Left ventricle myocardium inferior (tissue), 1 donor: ENCODE results near the gene RAPGEF4. TPM values are rescaled to one million over a fixed set of nuclear protein-coding genes. Genes with fewer than 3 reads are reported as not detected.

Source experiments
- DNase-seq: peaks from one replicate; pipeline ENCODE4 v3.0.0-alpha.2; 2020
- H3K27ac ChIP-seq: fragments of 200-600 bp; replicated peaks from 2 replicates; pipeline ENCODE4 v1.8.0; 2021
- H3K27me3 ChIP-seq: fragments of 200-600 bp; 2 replicates; pipeline ENCODE4 v1.8.0; 2021; ENCODE audit warnings: low read depth
- H3K36me3 ChIP-seq: fragments of 200-600 bp; 2 replicates; pipeline ENCODE4 v1.8.0; 2021
- H3K4me1 ChIP-seq: fragments of 200-600 bp; 2 replicates; pipeline ENCODE4 v1.8.0; 2021
- H3K4me3 ChIP-seq: fragments of 200-600 bp; 2 replicates; pipeline ENCODE4 v1.8.0; 2021; ENCODE audit warnings: mild to moderate bottlenecking, moderate library complexity
- H3K9me3 ChIP-seq: fragments of 200-600 bp; replicated peaks from 2 replicates; pipeline ENCODE4 v1.8.0; 2021
- CTCF ChIP-seq: fragments of 200-600 bp; IDR thresholded peaks from 2 replicates; pipeline ENCODE4 v1.8.0; 2021; ENCODE audit warnings: antibody characterized with exemption, mild to moderate bottlenecking, borderline replicate concordance
- intact Hi-C: fragments of 100-400 bp; cut with micrococcal nuclease; formaldehyde crosslinking; loops from one replicate; pipeline ENCODE4 v1.11.0; 2022
- total RNA-seq: library from RNA; stranded (reverse); fragmentation: NEBNext Ultra II Directional; extraction: Animal tissue kit (Norgen Biotek cat#: 25700); gene quantifications from one replicate; pipeline ENCODE4 v1.2.1, GENCODE V29; 2021
- donor health status: DM: no; HTN: yes; CAD: no; lungs with severe emphysema.

RAPGEF4 gene
- total RNA-seq, 1 donor from 2014 or later, result 3.7 TPM

- H3K4me1 ChIP-seq, result peaks cover 66% of the 10 kb centered on the region
- no peak for TF ChIP-seq CTCF
- DNase-seq, result no peak
- no peak overlapping the region for H3K27ac ChIP-seq
- intact Hi-C loops, result no loop called here
- H3K4me3 ChIP-seq, result no peak overlapping the region
- no peaks in the 10 kb centered on the region for H3K36me3 ChIP-seq
- no peaks in the 10 kb centered on the region for H3K27me3 ChIP-seq
- peaks cover 17% of the 10 kb centered on the region for H3K9me3 ChIP-seq
Measured at GRCh38 chr2:172847188-172847587, 111.5 kb downstream of the RAPGEF4 start.

- intact Hi-C loops, result no loop called here
- no peaks in the 10 kb centered on the region for H3K36me3 ChIP-seq
- peaks cover 58% of the 10 kb centered on the region for H3K4me1 ChIP-seq
- no peak for TF ChIP-seq CTCF
- peaks cover 26% of the 10 kb centered on the region for H3K9me3 ChIP-seq
- no peak overlapping the region for H3K27ac ChIP-seq
- H3K4me3 ChIP-seq, result no peak overlapping the region
- no peaks in the 10 kb centered on the region for H3K27me3 ChIP-seq
- no peak for DNase-seq
Measured at GRCh38 chr2:172848519-172848918, 112.9 kb downstream of the RAPGEF4 start.

DNA sequence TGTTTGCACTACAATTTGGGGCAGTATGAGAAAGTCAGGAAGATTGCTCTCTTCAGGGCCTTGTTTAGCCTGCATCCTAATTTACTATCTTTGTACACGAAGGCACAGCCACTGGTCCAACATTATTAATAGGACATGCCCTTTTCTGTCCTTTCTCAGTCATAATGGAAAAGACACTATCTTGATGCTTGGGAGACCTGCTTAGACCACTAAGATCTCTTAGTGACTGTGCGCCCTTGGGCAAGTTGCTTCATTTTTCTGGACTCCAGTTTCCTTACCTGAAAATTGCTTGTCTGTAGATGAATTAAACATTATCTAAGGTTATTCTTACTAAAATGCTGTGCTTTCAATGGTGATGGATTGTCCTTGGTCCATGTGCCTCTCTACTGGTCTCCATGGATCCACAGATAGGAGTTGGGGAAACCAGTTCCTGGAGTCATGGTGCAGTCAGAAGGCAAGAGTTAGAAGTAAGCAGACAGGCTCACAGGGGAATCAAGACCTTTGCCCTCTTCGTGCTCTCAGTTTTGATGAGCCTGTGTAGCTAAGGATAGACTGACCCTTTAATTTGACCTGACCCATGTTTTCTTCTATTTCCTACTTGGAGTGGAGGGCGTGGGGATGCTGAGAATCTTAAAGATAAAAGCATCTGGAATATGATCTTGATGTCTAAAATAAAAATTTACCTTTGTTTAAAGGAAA is 114.0 kb downstream of the RAPGEF4 start:
- Histone ChIP-seq H3K4me1 (peaks cover 46% of the 10 kb centered on the region), H3K4me3 (no peak overlapping the region), H3K27me3 (no peaks in the 10 kb centered on the region), H3K36me3 (no peaks in the 10 kb centered on the region), H3K9me3 (peaks cover 32% of the 10 kb centered on the region), H3K27ac (no peak overlapping the region)
- no peak for TF ChIP-seq CTCF
- DNase-seq, result no peak
- intact Hi-C loops, result no loop called here

DNA sequence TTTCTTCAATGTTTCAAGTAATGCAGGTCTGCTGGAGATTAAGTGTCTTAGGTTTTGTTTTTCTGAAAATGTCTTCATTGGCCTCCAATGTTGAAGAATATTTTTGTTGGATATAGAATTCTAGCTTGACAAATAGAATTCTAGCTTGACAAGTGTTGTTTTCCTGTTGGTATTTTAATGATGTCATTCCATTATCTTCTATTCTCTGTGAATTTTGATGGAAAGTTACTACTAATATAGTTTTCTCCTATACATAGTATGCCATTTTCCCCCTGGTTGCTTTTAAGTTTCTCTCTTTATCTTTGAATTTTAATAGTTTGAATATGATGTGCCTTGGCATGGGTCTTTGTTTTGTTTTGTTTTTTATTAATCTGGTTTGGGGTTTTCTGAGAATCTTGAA is 119.9 kb downstream of the RAPGEF4 start:
- H3K9me3 ChIP-seq, result peaks cover 34% of the 10 kb centered on the region
- H3K4me1 ChIP-seq, result peaks cover 27% of the 10 kb centered on the region
- H3K36me3 ChIP-seq, result no peaks in the 10 kb centered on the region
- no peaks in the 10 kb centered on the region for H3K27me3 ChIP-seq
- no peak overlapping the region for H3K27ac ChIP-seq
- TF ChIP-seq CTCF, result no peak
- no peak for DNase-seq
- intact Hi-C loops, result no loop called here
- no peak overlapping the region for H3K4me3 ChIP-seq

- Histone ChIP-seq H3K27ac (no peak overlapping the region), H3K36me3 (no peaks in the 10 kb centered on the region), H3K9me3 (peaks cover 24% of the 10 kb centered on the region), H3K4me1 (peaks cover 37% of the 10 kb centered on the region), H3K4me3 (no peak overlapping the region), H3K27me3 (no peaks in the 10 kb centered on the region)
- DNase-seq, result no peak
- intact Hi-C loops, result no loop called here
- no peak for TF ChIP-seq CTCF
Measured at GRCh38 chr2:172856606-172857005, 121.0 kb downstream of the RAPGEF4 start.
